ENCODE results near the gene OR13G1. TPM values are rescaled to one million over a fixed set of nuclear protein-coding genes. Genes with fewer than 3 reads are reported as not detected.
"Not testable (repeated sequence)": the region's sequence is repeated elsewhere in the genome, so short reads cannot be mapped to it uniquely, and the experiment has no call there.

OR13G1 gene, protein sequence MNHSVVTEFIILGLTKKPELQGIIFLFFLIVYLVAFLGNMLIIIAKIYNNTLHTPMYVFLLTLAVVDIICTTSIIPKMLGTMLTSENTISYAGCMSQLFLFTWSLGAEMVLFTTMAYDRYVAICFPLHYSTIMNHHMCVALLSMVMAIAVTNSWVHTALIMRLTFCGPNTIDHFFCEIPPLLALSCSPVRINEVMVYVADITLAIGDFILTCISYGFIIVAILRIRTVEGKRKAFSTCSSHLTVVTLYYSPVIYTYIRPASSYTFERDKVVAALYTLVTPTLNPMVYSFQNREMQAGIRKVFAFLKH
- total RNA-seq (ENCODE audit: unreplicated experiment): not detected
- long read RNA-seq: 0 reads

DNA sequence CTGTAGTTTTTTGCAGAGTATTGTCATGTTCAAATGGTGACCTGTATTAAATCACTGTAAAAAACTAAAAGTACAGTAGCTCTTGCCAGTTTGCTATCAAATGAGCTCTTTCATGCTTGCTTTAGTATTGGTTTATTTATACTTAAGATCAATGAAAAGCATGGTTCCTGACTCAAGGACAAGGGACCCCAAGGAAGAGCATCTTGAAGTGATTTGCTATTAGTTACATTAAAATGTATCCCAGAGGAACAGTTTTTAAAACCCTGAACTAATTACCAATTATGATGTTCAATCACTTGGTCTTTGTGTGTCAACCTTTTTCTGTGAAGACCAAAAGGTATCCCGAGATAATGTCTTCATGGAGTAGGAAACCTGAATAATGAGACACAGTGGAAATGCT, at the start of gene OR13G1:
Gene OR13G1, minus strand, starts transcription at position 101 of the 400 bp plus-strand sequence. CDS start 6,698 bp downstream, outside the sequence.
- TF ChIP-seq, protein P1, sequence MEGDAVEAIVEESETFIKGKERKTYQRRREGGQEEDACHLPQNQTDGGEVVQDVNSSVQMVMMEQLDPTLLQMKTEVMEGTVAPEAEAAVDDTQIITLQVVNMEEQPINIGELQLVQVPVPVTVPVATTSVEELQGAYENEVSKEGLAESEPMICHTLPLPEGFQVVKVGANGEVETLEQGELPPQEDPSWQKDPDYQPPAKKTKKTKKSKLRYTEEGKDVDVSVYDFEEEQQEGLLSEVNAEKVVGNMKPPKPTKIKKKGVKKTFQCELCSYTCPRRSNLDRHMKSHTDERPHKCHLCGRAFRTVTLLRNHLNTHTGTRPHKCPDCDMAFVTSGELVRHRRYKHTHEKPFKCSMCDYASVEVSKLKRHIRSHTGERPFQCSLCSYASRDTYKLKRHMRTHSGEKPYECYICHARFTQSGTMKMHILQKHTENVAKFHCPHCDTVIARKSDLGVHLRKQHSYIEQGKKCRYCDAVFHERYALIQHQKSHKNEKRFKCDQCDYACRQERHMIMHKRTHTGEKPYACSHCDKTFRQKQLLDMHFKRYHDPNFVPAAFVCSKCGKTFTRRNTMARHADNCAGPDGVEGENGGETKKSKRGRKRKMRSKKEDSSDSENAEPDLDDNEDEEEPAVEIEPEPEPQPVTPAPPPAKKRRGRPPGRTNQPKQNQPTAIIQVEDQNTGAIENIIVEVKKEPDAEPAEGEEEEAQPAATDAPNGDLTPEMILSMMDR (IDR thresholded peaks at IDR 0.05; ENCODE audit: unreplicated experiment): no peak
- H3K27me3 Mint-ChIP-seq (ENCODE audit: unreplicated experiment): no peaks in the 10 kb centered on the region
- no peak within 1 kb of the TSS for H3K4me3 Mint-ChIP-seq (ENCODE audit: unreplicated experiment)
- H3K9me3 Mint-ChIP-seq (ENCODE audit: unreplicated experiment): peaks cover 4% of the 10 kb centered on the region
- H3K36me3 Mint-ChIP-seq (ENCODE audit: low read depth, unreplicated experiment): no peaks in the 10 kb centered on the region
- no peak within 1 kb of the TSS for H3K27ac Mint-ChIP-seq (ENCODE audit: unreplicated experiment)
- H3K4me1 Mint-ChIP-seq (ENCODE audit: unreplicated experiment): no peaks in the 10 kb centered on the region
- no peak for DNase-seq (ENCODE audit: low spot score)

DNA sequence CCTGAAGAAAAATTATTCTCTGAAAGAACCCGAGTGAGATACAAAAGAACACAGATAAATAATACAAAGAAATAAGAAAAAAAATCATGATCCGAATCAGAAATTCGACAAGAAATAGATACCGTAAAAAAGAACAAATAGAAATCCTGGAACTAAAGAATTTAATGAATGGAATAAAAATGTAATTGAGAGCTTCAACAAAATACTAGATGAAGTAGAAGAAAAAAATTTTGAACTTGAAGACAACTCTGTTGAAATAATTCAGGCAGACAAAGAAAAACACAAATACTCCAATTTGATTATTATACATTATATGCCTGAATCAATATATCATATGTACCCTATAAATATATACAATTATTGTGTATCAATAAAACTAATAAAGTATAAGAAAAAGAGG, 41.7 kb upstream of the OR13G1 start:
- Mint-ChIP-seq H3K4me1 (ENCODE audit: unreplicated experiment) (no peaks in the 10 kb centered on the region), H3K9me3 (ENCODE audit: unreplicated experiment) (no peaks in the 10 kb centered on the region), H3K4me3 (ENCODE audit: unreplicated experiment) (no peak overlapping the region), H3K36me3 (ENCODE audit: low read depth, unreplicated experiment) (no peaks in the 10 kb centered on the region), H3K27ac (ENCODE audit: unreplicated experiment) (no peak overlapping the region), H3K27me3 (ENCODE audit: unreplicated experiment) (no peaks in the 10 kb centered on the region)
- TF ChIP-seq, protein P1 (IDR thresholded peaks at IDR 0.05; ENCODE audit: unreplicated experiment): no peak
- DNase-seq (ENCODE audit: low spot score): no peak

GRCh38 chr1:247716546-247716945, 37.0 kb upstream of the OR13G1 start, which contains the start of gene OR6F1:
Gene OR6F1, minus strand, starts transcription at chr1:247716646. Its CDS starts 3,891 bp downstream, at chr1:247712755.
- Mint-ChIP-seq H3K36me3 (ENCODE audit: low read depth, unreplicated experiment) (no peaks in the 10 kb centered on the region), H3K9me3 (ENCODE audit: unreplicated experiment) (no peaks in the 10 kb centered on the region), H3K27ac (ENCODE audit: unreplicated experiment) (no peak within 1 kb of the TSS), H3K4me3 (ENCODE audit: unreplicated experiment) (no peak within 1 kb of the TSS), H3K4me1 (ENCODE audit: unreplicated experiment) (no peaks in the 10 kb centered on the region), H3K27me3 (ENCODE audit: unreplicated experiment) (no peaks in the 10 kb centered on the region)
- no peak for DNase-seq (ENCODE audit: low spot score)
- TF ChIP-seq, protein P1 (IDR thresholded peaks at IDR 0.05; ENCODE audit: unreplicated experiment): no peak

GRCh38 chr1:247713753-247714152, 34.2 kb upstream of the OR13G1 start:
- H3K27me3 Mint-ChIP-seq (ENCODE audit: unreplicated experiment): peaks cover 1% of the 10 kb centered on the region
- no peaks in the 10 kb centered on the region for H3K36me3 Mint-ChIP-seq (ENCODE audit: low read depth, unreplicated experiment)
- no peaks in the 10 kb centered on the region for H3K4me1 Mint-ChIP-seq (ENCODE audit: unreplicated experiment)
- TF ChIP-seq, protein P1 (IDR thresholded peaks at IDR 0.05; ENCODE audit: unreplicated experiment): no peak
- no peaks in the 10 kb centered on the region for H3K9me3 Mint-ChIP-seq (ENCODE audit: unreplicated experiment)
- no peak for DNase-seq (ENCODE audit: low spot score)
- no peak overlapping the region for H3K4me3 Mint-ChIP-seq (ENCODE audit: unreplicated experiment)
- no peak overlapping the region for H3K27ac Mint-ChIP-seq (ENCODE audit: unreplicated experiment)

DNA sequence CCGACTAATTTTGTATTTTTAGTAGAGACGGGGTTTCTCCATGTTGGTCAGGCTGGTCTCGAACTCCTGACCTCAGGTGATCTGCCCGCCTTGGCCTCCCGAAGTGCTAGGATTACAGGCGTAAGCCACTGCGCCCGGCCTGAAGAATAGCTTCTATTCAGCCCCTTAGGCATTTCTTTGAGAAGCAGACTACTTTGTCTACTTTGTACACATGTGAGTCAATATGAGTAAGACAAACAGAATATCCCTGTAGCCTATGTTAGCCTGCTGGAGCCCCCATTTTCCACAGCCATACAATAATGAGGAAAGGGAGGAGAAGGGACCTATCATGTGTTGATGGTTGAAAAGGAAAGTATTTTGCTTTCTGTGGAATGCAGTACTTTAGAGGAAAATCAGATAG, 31.1 kb upstream of the OR13G1 start:
- not testable (repeated sequence) for H3K4me1 Mint-ChIP-seq (ENCODE audit: unreplicated experiment); H3K9me3 Mint-ChIP-seq (ENCODE audit: unreplicated experiment); H3K27ac Mint-ChIP-seq (ENCODE audit: unreplicated experiment); H3K36me3 Mint-ChIP-seq (ENCODE audit: low read depth, unreplicated experiment); H3K4me3 Mint-ChIP-seq (ENCODE audit: unreplicated experiment); DNase-seq (ENCODE audit: low spot score); H3K27me3 Mint-ChIP-seq (ENCODE audit: unreplicated experiment)

Measured in endothelial cell (in vitro differentiated cells).